ENCODE measurements around the gene KRTAP4-9. TPM values are rescaled to one million over a fixed set of nuclear protein-coding genes. Genes with fewer than 3 reads are reported as not detected.
A peak's percentile ranks its signal among the peaks of the same experiment; 100 is the strongest.
"Not testable (repeated sequence)": the region's sequence is repeated elsewhere in the genome, so short reads cannot be mapped to it uniquely, and the experiment has no call there.

The KRTAP4-9 gene
- total and polyA plus RNA-seq, 2 of the 13 experiments (the other 11 are each of a cell fraction or from before 2014, with no cell fraction given) = not detected

DNA sequence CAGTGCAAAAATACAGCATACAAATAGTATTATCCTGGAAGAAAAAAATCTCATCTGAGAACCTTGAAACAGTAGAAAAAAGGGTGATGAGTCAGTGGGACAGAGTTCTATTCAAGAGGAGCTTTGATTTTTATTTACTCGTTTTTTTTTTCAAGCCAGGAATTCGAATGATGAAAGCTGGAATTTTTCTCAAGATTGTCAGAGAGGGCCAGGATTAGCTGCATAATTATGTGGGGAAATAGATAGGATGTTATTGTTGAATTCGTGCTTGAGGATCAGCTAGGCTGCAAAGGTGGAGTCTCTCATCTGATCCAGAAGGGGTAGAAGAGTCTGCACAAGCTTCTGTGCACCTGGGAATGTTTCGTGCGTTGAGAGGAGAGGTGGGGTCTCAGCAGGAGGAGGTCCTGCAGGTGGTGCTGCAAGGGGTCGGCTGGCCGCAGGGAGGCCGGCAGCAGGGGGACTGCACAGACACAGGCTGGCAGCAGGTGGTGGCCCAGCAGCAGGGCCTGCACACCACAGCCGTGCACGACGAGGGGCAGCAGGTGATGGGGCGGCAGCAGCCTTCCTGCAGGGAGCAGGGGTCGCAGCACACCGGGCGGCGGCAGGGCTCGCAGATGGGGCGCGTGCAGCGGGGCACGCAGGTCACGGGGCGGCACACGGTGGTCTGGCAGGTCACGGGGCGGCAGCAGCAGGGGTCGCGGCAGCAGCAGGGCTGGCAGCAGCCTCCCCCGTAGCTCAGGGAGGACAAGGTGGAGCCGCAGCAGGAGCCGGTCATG lies 45.7 kb upstream of the KRTAP4-9 start (continued):
- TF ChIP-seq, protein P1, sequence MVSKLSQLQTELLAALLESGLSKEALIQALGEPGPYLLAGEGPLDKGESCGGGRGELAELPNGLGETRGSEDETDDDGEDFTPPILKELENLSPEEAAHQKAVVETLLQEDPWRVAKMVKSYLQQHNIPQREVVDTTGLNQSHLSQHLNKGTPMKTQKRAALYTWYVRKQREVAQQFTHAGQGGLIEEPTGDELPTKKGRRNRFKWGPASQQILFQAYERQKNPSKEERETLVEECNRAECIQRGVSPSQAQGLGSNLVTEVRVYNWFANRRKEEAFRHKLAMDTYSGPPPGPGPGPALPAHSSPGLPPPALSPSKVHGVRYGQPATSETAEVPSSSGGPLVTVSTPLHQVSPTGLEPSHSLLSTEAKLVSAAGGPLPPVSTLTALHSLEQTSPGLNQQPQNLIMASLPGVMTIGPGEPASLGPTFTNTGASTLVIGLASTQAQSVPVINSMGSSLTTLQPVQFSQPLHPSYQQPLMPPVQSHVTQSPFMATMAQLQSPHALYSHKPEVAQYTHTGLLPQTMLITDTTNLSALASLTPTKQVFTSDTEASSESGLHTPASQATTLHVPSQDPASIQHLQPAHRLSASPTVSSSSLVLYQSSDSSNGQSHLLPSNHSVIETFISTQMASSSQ (IDR thresholded peaks at IDR 0.05; ENCODE audit: low read depth) = not testable (repeated sequence)
- TF ChIP-seq, protein P1 (CRISPR knock-in tag; IDR thresholded peaks at IDR 0.05; ENCODE audit: borderline replicate concordance) = peak; percentile 36; the same call in 1 of the 2 replicates
- TF ChIP-seq TEAD3 (CRISPR knock-in tag; optimal IDR thresholded peaks at IDR 0.05; ENCODE audit: borderline replicate concordance) (peak; percentile 98), SOX13 (IDR thresholded peaks at IDR 0.05) (peak; percentile 55; the same call in 1 of the 2 replicates), SOX13 (CRISPR knock-in tag; conservative IDR thresholded peaks at IDR 0.05 in 1 of 2, IDR thresholded peaks at IDR 0.05 in 1 of 2) (peak in 1 of 2 experiments; percentile 90; a peak in 2 of 4 replicates), TBL1XR1 (IDR thresholded peaks at IDR 0.05; ENCODE audit: borderline replicate concordance, low read length, partially characterized antibody) (peak; percentile 55), MBD4 (IDR thresholded peaks at IDR 0.05; ENCODE audit: borderline replicate concordance, low read length) (peak; percentile 79; the same call in 1 of the 2 replicates), HNF4G (IDR thresholded peaks at IDR 0.05; ENCODE audit: borderline replicate concordance, low read depth, low read length) (peak; percentile 49), IRF2 (CRISPR knock-in tag; IDR thresholded peaks at IDR 0.05) (peak; percentile 73; the same call in 1 of the 2 replicates), NCOR1 (IDR thresholded peaks at IDR 0.05; ENCODE audit: borderline replicate concordance, low read length) (peak; percentile 79; the same call in 1 of the 2 replicates), NFIC (IDR thresholded peaks at IDR 0.05; ENCODE audit: low read length) (peak; percentile 96; the same call in 1 of the 2 replicates), EP300 (IDR thresholded peaks at IDR 0.05; ENCODE audit: low read depth in 2 of 2, low read length in 2 of 2) (peak; percentile 78 to 97), EP300 (CRISPR knock-in tag; IDR thresholded peaks at IDR 0.05; ENCODE audit: borderline replicate concordance) (peak; percentile 86), MEIS2 (CRISPR knock-in tag; IDR thresholded peaks at IDR 0.05) (peak; percentile 34; the same call in 1 of the 2 replicates), CREB1 (IDR thresholded peaks at IDR 0.05) (peak; percentile 35; the same call in 1 of the 2 replicates), CREB1 (CRISPR knock-in tag; IDR thresholded peaks at IDR 0.05) (peak; percentile 67; the same call in 1 of the 2 replicates), PHF21A (CRISPR knock-in tag; IDR thresholded peaks at IDR 0.05) (peak; percentile 60), KLF16 (CRISPR knock-in tag; IDR thresholded peaks at IDR 0.05) (peak in 1 of 2 experiments; percentile 38; a peak in 1 of 4 replicates), SMC3 (IDR thresholded peaks at IDR 0.05; ENCODE audit: low read length) (peak; percentile 18; the same call in 1 of the 2 replicates)
- TF ChIP-seq, protein P2, sequence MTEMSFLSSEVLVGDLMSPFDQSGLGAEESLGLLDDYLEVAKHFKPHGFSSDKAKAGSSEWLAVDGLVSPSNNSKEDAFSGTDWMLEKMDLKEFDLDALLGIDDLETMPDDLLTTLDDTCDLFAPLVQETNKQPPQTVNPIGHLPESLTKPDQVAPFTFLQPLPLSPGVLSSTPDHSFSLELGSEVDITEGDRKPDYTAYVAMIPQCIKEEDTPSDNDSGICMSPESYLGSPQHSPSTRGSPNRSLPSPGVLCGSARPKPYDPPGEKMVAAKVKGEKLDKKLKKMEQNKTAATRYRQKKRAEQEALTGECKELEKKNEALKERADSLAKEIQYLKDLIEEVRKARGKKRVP (CRISPR knock-in tag; IDR thresholded peaks at IDR 0.05) = peak in 1 of 2 experiments; percentile 81; a peak in 2 of 4 replicates
- TF ChIP-seq HNF4G (CRISPR knock-in tag; IDR thresholded peaks at IDR 0.05; ENCODE audit: borderline replicate concordance, low read depth) = not testable (repeated sequence)
- TF ChIP-seq, protein P3, sequence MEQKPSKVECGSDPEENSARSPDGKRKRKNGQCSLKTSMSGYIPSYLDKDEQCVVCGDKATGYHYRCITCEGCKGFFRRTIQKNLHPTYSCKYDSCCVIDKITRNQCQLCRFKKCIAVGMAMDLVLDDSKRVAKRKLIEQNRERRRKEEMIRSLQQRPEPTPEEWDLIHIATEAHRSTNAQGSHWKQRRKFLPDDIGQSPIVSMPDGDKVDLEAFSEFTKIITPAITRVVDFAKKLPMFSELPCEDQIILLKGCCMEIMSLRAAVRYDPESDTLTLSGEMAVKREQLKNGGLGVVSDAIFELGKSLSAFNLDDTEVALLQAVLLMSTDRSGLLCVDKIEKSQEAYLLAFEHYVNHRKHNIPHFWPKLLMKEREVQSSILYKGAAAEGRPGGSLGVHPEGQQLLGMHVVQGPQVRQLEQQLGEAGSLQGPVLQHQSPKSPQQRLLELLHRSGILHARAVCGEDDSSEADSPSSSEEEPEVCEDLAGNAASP (CRISPR knock-in tag; IDR thresholded peaks at IDR 0.05; ENCODE audit: borderline replicate concordance) = 0 out of 2 replicates have a peak, but pooled peaks have one; percentile 22

Data from HepG2 (cell line).